Measurements from ENCODE around the gene IRX4. TPM values are rescaled to one million over a fixed set of nuclear protein-coding genes. Genes with fewer than 3 reads are reported as not detected.

The IRX4 gene
- total RNA-seq, 1 experiment from 2014 or later: 16.5 TPM

DNA sequence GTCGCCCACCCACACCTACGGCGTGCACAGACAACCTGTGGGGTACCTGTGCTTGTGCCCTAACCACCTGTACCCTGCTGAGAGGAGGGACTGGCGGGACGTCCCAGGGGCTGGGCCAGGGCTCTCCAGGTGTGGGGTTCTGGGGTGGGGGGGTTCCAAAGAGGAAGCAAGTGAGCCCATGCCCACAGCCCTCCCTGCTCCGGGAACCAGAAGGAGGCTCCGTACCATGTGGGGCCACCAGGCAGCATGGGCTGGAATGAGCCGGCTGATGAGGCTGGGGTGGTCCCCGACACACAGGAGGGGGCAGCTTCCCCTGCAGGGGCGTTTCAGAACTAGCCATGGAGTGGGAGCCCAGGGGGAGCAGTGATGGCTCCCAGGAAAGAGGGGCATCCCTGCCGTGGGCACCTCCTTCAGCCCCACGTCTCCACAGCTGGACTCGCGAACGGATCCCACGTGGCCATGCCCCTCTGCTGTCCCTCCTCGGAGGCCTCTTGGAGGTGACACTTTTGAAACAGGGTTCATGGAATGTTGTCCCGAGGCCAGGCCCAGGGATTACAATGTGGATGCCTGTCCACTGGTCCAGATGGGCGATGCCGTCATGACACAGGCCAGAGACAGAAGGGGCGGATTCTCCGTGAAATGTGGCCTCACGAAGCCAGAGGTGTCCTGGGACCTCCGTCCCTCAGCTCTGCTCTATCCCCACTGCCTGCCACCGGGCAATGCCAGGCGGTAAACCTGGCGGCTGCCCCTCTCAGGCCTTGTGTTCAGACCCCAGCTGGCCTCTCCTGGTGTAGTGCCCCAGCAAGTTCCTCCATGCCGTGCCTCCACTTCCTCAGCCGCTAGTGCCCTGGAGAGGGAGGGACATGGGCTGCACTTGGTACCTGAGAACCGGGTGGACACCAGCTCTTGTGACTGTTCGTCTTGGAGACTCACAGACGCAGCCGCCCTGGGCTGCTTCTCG is 33.6 kb upstream of the IRX4 start:
- ATAC-seq: no peak

DNA sequence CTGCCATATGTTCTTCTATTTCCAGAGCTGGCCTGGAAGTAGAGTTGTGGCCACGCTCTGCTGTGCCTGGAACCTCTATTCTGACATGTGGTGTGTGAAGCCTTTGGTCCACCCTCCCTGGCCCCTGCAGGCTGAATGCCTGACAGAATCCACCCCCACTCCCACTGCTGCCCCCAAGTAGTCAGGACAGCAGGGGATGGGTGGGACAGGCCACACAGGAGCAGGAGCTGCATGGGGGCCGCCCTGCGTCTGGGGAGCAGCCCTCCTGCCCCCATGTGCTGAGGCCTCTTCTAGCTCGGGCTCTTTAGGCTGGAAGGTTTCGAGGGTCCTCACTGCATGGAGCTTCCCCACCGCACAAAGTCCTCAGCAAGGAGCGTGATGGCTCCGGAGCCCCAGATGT is 32.6 kb upstream of the IRX4 start:
- Histone ChIP-seq H4K20me1 (ENCODE audit: insufficient read depth) (no peaks in the 10 kb centered on the region), H3K4me3 (replicated peaks in 1 of 2; ENCODE audit: low read depth in 1 of 2, low read length in 2 of 2) (no peak overlapping the region), H2AFZ (ENCODE audit: low read depth, low read length, poor library complexity, severe bottlenecking) (no peak overlapping the region), H3K36me3 (ENCODE audit: control insufficient read depth in 1 of 2, insufficient read depth in 2 of 2, low read length in 2 of 2) (no peaks in the 10 kb centered on the region), H3K79me2 (ENCODE audit: insufficient read depth, low read length) (no peaks in the 10 kb centered on the region), H3K9me3 (ENCODE audit: control insufficient read depth in 1 of 2, insufficient read depth in 1 of 2, low read depth in 1 of 2, low read length in 2 of 2) (no peaks in the 10 kb centered on the region), H3K9ac (ENCODE audit: low read length) (no peak overlapping the region), H3K4me2 (ENCODE audit: low read length) (no peak overlapping the region), H3K4me1 (ENCODE audit: control insufficient read depth in 1 of 2, insufficient read depth in 2 of 2, low read length in 2 of 2) (peaks cover 0 to 16% of the 10 kb centered on the region in 2 experiments; a peak in 2 of 4 replicates), H3K9me2 (ENCODE audit: insufficient read depth) (no peaks in the 10 kb centered on the region), H3K27ac (ENCODE audit: low read depth, low read length) (no peak overlapping the region), H3K27me3 (ENCODE audit: insufficient read depth, low read length) (no peaks in the 10 kb centered on the region)
- CTCF ChIA-PET: no interaction called here
- RAD21 ChIA-PET (ENCODE audit: low non-redundant PET in 1 of 2, low total read pairs in 2 of 2, uncharacterized antibody in 2 of 2, unreplicated experiment in 2 of 2): no interaction called here
- intact Hi-C loops (cut with micrococcal nuclease): no loop called here
- ATAC-seq (no peak), DNase-seq (ENCODE audit: low read depth, low spot score) (no peak)
- no TSS peak for BruUV-seq (replicated peaks)
- POLR2A ChIA-PET: no interaction called here
- TF ChIP-seq CBX3 (IDR thresholded peaks at IDR 0.05; ENCODE audit: low read depth) (no peak), SP1 (IDR thresholded peaks at IDR 0.05; ENCODE audit: low read depth) (no peak), YY1 (IDR thresholded peaks at IDR 0.05; ENCODE audit: extremely low read depth, insufficient replicate concordance, low read depth, low read length) (no peak), ELF1 (IDR thresholded peaks at IDR 0.05; ENCODE audit: borderline replicate concordance, low read depth) (no peak), EZH2 (IDR thresholded peaks at IDR 0.05) (no peak), SIN3A (IDR thresholded peaks at IDR 0.05; ENCODE audit: low read depth) (no peak), RAD21 (IDR thresholded peaks at IDR 0.05; ENCODE audit: low read depth) (no peak), FOSL1 (IDR thresholded peaks at IDR 0.05; ENCODE audit: low read depth) (no peak), EZH2phosphoT487 (IDR thresholded peaks at IDR 0.05; ENCODE audit: borderline replicate concordance) (no peak), CEBPB (IDR thresholded peaks at IDR 0.05; ENCODE audit: low read depth) (no peak), JUND (IDR thresholded peaks at IDR 0.05) (no peak)
- TF ChIP-seq, protein P1, sequence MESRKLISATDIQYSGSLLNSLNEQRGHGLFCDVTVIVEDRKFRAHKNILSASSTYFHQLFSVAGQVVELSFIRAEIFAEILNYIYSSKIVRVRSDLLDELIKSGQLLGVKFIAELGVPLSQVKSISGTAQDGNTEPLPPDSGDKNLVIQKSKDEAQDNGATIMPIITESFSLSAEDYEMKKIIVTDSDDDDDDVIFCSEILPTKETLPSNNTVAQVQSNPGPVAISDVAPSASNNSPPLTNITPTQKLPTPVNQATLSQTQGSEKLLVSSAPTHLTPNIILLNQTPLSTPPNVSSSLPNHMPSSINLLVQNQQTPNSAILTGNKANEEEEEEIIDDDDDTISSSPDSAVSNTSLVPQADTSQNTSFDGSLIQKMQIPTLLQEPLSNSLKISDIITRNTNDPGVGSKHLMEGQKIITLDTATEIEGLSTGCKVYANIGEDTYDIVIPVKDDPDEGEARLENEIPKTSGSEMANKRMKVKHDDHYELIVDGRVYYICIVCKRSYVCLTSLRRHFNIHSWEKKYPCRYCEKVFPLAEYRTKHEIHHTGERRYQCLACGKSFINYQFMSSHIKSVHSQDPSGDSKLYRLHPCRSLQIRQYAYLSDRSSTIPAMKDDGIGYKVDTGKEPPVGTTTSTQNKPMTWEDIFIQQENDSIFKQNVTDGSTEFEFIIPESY (IDR thresholded peaks at IDR 0.05; ENCODE audit: extremely low read depth, insufficient replicate concordance, low read length): no peak
- TF ChIP-seq, protein P2, sequence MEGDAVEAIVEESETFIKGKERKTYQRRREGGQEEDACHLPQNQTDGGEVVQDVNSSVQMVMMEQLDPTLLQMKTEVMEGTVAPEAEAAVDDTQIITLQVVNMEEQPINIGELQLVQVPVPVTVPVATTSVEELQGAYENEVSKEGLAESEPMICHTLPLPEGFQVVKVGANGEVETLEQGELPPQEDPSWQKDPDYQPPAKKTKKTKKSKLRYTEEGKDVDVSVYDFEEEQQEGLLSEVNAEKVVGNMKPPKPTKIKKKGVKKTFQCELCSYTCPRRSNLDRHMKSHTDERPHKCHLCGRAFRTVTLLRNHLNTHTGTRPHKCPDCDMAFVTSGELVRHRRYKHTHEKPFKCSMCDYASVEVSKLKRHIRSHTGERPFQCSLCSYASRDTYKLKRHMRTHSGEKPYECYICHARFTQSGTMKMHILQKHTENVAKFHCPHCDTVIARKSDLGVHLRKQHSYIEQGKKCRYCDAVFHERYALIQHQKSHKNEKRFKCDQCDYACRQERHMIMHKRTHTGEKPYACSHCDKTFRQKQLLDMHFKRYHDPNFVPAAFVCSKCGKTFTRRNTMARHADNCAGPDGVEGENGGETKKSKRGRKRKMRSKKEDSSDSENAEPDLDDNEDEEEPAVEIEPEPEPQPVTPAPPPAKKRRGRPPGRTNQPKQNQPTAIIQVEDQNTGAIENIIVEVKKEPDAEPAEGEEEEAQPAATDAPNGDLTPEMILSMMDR (IDR thresholded peaks at IDR 0.05 in 2 of 3, conservative IDR thresholded peaks at IDR 0.05 in 1 of 3; ENCODE audit: borderline replicate concordance in 1 of 3, insufficient read depth in 1 of 3, low read depth in 2 of 3, low read length in 2 of 3): no peak
- TF ChIP-seq, protein P3, sequence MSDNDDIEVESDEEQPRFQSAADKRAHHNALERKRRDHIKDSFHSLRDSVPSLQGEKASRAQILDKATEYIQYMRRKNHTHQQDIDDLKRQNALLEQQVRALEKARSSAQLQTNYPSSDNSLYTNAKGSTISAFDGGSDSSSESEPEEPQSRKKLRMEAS (IDR thresholded peaks at IDR 0.05): no peak

More for the DNA sequence above, 33.6 kb upstream of the IRX4 start:
- H3K27ac ChIP-seq (ENCODE audit: low read depth, low read length): no peak overlapping the region
- TF ChIP-seq CBX3 (IDR thresholded peaks at IDR 0.05; ENCODE audit: low read depth) (no peak), SRF (IDR thresholded peaks at IDR 0.05; ENCODE audit: low read depth) (no peak), JUND (IDR thresholded peaks at IDR 0.05) (no peak), ZNF274 (IDR thresholded peaks at IDR 0.05; ENCODE audit: low read depth, low read length) (no peak)
- H2AFZ ChIP-seq (ENCODE audit: low read depth, low read length, poor library complexity, severe bottlenecking): no peak overlapping the region
- H3K4me2 ChIP-seq (ENCODE audit: low read length): no peak overlapping the region
- H3K4me3 ChIP-seq (replicated peaks in 1 of 2; ENCODE audit: low read depth in 1 of 2, low read length in 2 of 2): no peak overlapping the region
- H3K79me2 ChIP-seq (ENCODE audit: insufficient read depth, low read length): no peaks in the 10 kb centered on the region
- no peaks in the 10 kb centered on the region for H3K9me2 ChIP-seq (ENCODE audit: insufficient read depth)
- ChIA-PET RAD21 (ENCODE audit: low non-redundant PET in 1 of 2, low total read pairs in 2 of 2, uncharacterized antibody in 2 of 2, unreplicated experiment in 2 of 2) (no interaction called here), CTCF (no interaction called here), POLR2A (interaction anchor here (0.6 kb wide), 1 partner anchor 33 kb away, joined by 4 read pairs; no protein-coding TSS in a partner anchor)
- H3K27me3 ChIP-seq (ENCODE audit: insufficient read depth, low read length): no peaks in the 10 kb centered on the region
- H3K4me1 ChIP-seq (ENCODE audit: control insufficient read depth in 1 of 2, insufficient read depth in 2 of 2, low read length in 2 of 2): peaks cover 0 to 17% of the 10 kb centered on the region in 2 experiments; a peak in 2 of 4 replicates
- no peak for DNase-seq (ENCODE audit: low read depth, low spot score)
- no peak overlapping the region for H3K9ac ChIP-seq (ENCODE audit: low read length)
- H3K9me3 ChIP-seq (ENCODE audit: control insufficient read depth in 1 of 2, insufficient read depth in 1 of 2, low read depth in 1 of 2, low read length in 2 of 2): no peaks in the 10 kb centered on the region
- H3K36me3 ChIP-seq (ENCODE audit: control insufficient read depth in 1 of 2, insufficient read depth in 2 of 2, low read length in 2 of 2): no peaks in the 10 kb centered on the region
- no TSS peak for BruUV-seq (replicated peaks)
- intact Hi-C loops (cut with micrococcal nuclease): no loop called here
- H4K20me1 ChIP-seq (ENCODE audit: insufficient read depth): no peaks in the 10 kb centered on the region

All from HCT116 (cell line).